B cell (primary cell): Measurements from ENCODE around the gene TFAP2E. TPM values are rescaled to one million over a fixed set of nuclear protein-coding genes. Genes with fewer than 3 reads are reported as not detected.

Source experiments
- ATAC-seq: fragments of 200-7000 bp; cut with Tn5 transposase; one replicate; pipeline ENCODE4 v1.10.0; 2021; ENCODE audit warnings: low read depth, mild to moderate bottlenecking, moderate number of reproducible peaks, moderate library complexity
- CTCF ChIA-PET: fragments of 350-600 bp; sonication (Branson Sonifier 250); formaldehyde crosslinking; loops from one replicate; lab custom pipeline; 2021; ENCODE audit warnings: antibody characterized with exemption, inconsistent platforms; lab: Charles Lee
- POLR2A ChIA-PET: fragments of 350-600 bp; sonication (Branson Sonifier 250); formaldehyde crosslinking; loops from one replicate; lab custom pipeline; 2021; ENCODE audit warnings: antibody characterized with exemption; lab: Charles Lee
- DNase-seq: peaks from one replicate; pipeline ENCODE4 v3.0.0; 2013
- H2AFZ ChIP-seq: 2 replicates; pipeline ENCODE4 v1.6.1; 2012; ENCODE audit warnings: mild to moderate bottlenecking, low read depth, low read length; ENCODE audit not compliant: insufficient read depth, poor library complexity, severe bottlenecking
- H3K27ac ChIP-seq, 2 donors: 1 replicate in 1 of 2; 2 replicates in 1 of 2; pipeline ENCODE4 v1.5.1; 2012 to 2013; ENCODE audit warnings: low read length in 2 of 2, mild to moderate bottlenecking in 2 of 2, moderate library complexity in 1 of 2
- H3K27me3 ChIP-seq, 4 experiments: fragments of 200-600 bp in 1 of 4; sonication (generic) in 1 of 4; replicated peaks in 1 of 4; 1 replicate in 2 of 4; 2 replicates in 2 of 4; pipeline versions ENCODE4 v1.6.1 to v1.7.0; 2013 to 2016; ENCODE audit warnings: low read length in 3 of 4, mild to moderate bottlenecking in 2 of 4, mixed read lengths in 1 of 4, moderate library complexity in 1 of 4; ENCODE audit not compliant: insufficient read depth in 4 of 4, control insufficient read depth in 3 of 4; ENCODE audit errors: control extremely low read depth in 1 of 4
- H3K36me3 ChIP-seq, 2 experiments: replicated peaks in 1 of 2; 1 replicate in 1 of 2; 2 replicates in 1 of 2; pipeline versions ENCODE4 v1.6.1 to v1.7.1; 2013; ENCODE audit warnings: low read length in 1 of 2; ENCODE audit not compliant: insufficient read depth in 2 of 2, control insufficient read depth in 1 of 2; ENCODE audit errors: control extremely low read depth in 1 of 2, extremely low read depth in 1 of 2
- H3K4me1 ChIP-seq, 2 donors: fragments of 200-600 bp in 1 of 2; sonication (generic) in 1 of 2; 1 replicate in 1 of 2; 2 replicates in 1 of 2; pipeline versions ENCODE4 v1.5.1 to v1.6.1; 2013 to 2017; ENCODE audit warnings: low read length in 2 of 2; ENCODE audit not compliant: control insufficient read depth in 2 of 2, insufficient read depth in 2 of 2
- H3K4me2 ChIP-seq: replicated peaks from 2 replicates; pipeline ENCODE3; 2012; ENCODE audit warnings: mild to moderate bottlenecking, low read depth, low read length; ENCODE audit not compliant: poor library complexity, severe bottlenecking
- H3K4me3 ChIP-seq, 5 experiments: fragments of 200-600 bp in 1 of 5; sonication (generic) in 1 of 5; 1 replicate in 3 of 5; 2 replicates in 2 of 5; pipeline versions ENCODE4 v1.5.1 to v1.7.0; 2011 to 2016; ENCODE audit warnings: low read length in 4 of 5, mild to moderate bottlenecking in 4 of 5, low read depth in 2 of 5, control low read depth in 1 of 5, moderate library complexity in 1 of 5; ENCODE audit not compliant: insufficient read depth in 1 of 5; ENCODE audit errors: control extremely low read depth in 1 of 5, extremely low read depth in 1 of 5
- H3K79me2 ChIP-seq: fragments of 200-600 bp; sonication (generic); one replicate; pipeline ENCODE4 v1.6.0; 2016; ENCODE audit warnings: low read length; ENCODE audit not compliant: control insufficient read depth, insufficient read depth
- H3K9ac ChIP-seq: fragments of 200-600 bp; sonication (generic); 2 replicates; pipeline ENCODE4 v1.6.1; 2017; ENCODE audit warnings: mild to moderate bottlenecking, low read length, moderate library complexity
- H3K9me3 ChIP-seq, 3 donors: one replicate each; pipeline versions ENCODE4 v1.6.1 to v1.7.1; 2013; ENCODE audit warnings: low read length in 2 of 3; ENCODE audit not compliant: control insufficient read depth in 2 of 3, insufficient read depth in 1 of 3; ENCODE audit errors: control extremely low read depth in 1 of 3
- H4K20me1 ChIP-seq: 2 replicates; pipeline ENCODE4 v1.6.0; 2012; ENCODE audit warnings: mild to moderate bottlenecking, low read length; ENCODE audit not compliant: insufficient read depth, control insufficient read depth, poor library complexity, severe bottlenecking
- H3K27ac Mint-ChIP-seq: one replicate; pipeline ENCODE4 v1.8.0; 2021; ENCODE audit warnings: mixed read lengths
- H3K27me3 Mint-ChIP-seq: one replicate; pipeline ENCODE4 v1.8.0; 2021; ENCODE audit warnings: mixed read lengths
- H3K4me1 Mint-ChIP-seq: one replicate; pipeline ENCODE4 v1.8.0; 2021; ENCODE audit warnings: mixed read lengths
- H3K4me3 Mint-ChIP-seq: one replicate; pipeline ENCODE4 v1.8.0; 2021; ENCODE audit warnings: mixed read lengths
- H3K9me3 Mint-ChIP-seq: one replicate; pipeline ENCODE4 v1.8.0; 2022; ENCODE audit warnings: mixed read lengths; ENCODE audit not compliant: insufficient read depth
- EZH2 ChIP-seq: IDR thresholded peaks from 2 replicates; pipeline ENCODE4 v1.6.1; 2012; ENCODE audit warnings: borderline replicate concordance, low read depth, mild to moderate bottlenecking, moderate library complexity, low read length; ENCODE audit not compliant: insufficient read depth, poor library complexity, severe bottlenecking
- WGBS: methylation state at CpG from one replicate; pipeline ENCODE4 v1.1.5; 2013; ENCODE audit warnings: missing lambda C conversion rate; ENCODE audit not compliant: insufficient coverage; 5-methylcytosine and 5-hydroxymethylcytosine counted together
- intact Hi-C: fragments of 100-400 bp; cut with micrococcal nuclease; formaldehyde crosslinking; loops from one replicate; pipeline ENCODE4 v1.10.0; 2022
- polyA plus RNA-seq: library from polyadenylated mRNA; depleted of rRNA; stranded (reverse); fragments of >200 nt; gene quantifications from 2 replicates; pipeline ENCODE4 v1.2.3, GENCODE V29; 2012
- total RNA-seq, 2 donors: library from RNA; stranded (reverse); fragments of 120-200 nt in 1 of 2; gene quantifications; 1 replicate in 1 of 2; 2 replicates in 1 of 2; pipeline versions ENCODE4 v1.2.3 to v1.2.4, GENCODE V29; 2013 to 2022
- TF ChIP-seq, protein P1 (sequence below): fragments of 200-600 bp; IDR thresholded peaks from one replicate; pipeline ENCODE4 v1.8.0; 2022; ENCODE audit warnings: antibody characterized with exemption, mild to moderate bottlenecking

Gene TFAP2E
- total and polyA plus RNA-seq, 2 donors (not counting 1 experiment from before 2014, with no cell fraction given) = 2.3 to 4.5 TPM

DNA sequence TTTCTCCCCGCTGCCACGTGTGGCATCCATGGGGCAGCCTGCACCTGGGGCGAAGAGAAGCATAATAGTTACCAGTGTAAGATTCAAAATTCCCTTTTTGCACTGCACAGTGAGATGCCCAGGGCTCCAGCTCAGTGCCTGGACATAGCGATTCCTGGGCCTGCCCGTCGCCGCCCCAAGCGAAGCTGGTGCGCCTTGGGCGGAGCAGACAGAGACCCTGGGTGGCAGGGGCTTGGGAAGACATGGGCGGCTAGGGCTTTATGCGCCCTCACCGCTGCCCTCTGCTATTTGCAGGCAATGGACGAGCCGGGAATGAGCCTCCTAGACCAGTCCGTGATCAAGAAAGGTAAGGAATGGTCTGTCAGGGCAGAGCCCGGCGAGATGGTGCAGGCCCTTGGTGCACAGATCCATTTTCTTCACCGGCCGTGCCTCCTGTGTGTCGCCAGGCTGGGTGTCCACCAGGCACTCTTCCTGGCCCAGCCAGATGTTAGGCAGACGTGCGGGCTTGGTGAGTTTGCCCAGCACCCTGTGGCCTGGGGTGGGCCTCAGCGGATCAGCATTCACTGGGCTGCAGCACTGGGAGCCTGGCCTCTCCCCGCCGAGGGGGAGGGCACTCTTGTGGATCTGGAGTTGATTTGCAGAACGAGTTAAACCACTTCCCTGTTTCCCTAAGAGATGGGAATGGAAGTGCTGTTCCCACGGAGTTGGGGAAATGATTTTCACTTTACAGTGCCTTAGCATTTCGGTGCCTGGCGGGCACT, 1.7 kb downstream of the TFAP2E start:
- H2AFZ ChIP-seq = no peak overlapping the region
- ChIA-PET CTCF (interaction anchor here (0.8 kb wide), 1 partner anchor 10 kb away, joined by 3 read pairs; no protein-coding TSS in a partner anchor), POLR2A (no interaction called here)
- no peak for ATAC-seq
- peaks cover 21 to 36% of the 10 kb centered on the region in 2 donors for H3K4me1 ChIP-seq
- no peak for DNase-seq
- WGBS = 95% methylated on average over 28 of the region's 30 CpGs
- no peak overlapping the region for H3K9ac ChIP-seq
- peaks cover 0 to 7% (median 0%) of the 10 kb centered on the region in 3 donors for H3K9me3 ChIP-seq
- peaks cover 26% of the 10 kb centered on the region for H3K27me3 Mint-ChIP-seq
- intact Hi-C loops = loop anchor here (5.0 kb wide), 1 partner anchor 67 kb away; the partner anchor contains the start of gene PSMB2
- no peak overlapping the region for H3K27ac Mint-ChIP-seq
- peaks cover 35% of the 10 kb centered on the region for H3K4me1 Mint-ChIP-seq
- H3K4me3 Mint-ChIP-seq = peak overlapping the region; percentile 90
- H3K9me3 Mint-ChIP-seq = no peaks in the 10 kb centered on the region
- no peak overlapping the region for H3K27ac ChIP-seq
- H3K4me3 ChIP-seq = no peak overlapping the region
- no peak for TF ChIP-seq EZH2
- TF ChIP-seq, protein P1, sequence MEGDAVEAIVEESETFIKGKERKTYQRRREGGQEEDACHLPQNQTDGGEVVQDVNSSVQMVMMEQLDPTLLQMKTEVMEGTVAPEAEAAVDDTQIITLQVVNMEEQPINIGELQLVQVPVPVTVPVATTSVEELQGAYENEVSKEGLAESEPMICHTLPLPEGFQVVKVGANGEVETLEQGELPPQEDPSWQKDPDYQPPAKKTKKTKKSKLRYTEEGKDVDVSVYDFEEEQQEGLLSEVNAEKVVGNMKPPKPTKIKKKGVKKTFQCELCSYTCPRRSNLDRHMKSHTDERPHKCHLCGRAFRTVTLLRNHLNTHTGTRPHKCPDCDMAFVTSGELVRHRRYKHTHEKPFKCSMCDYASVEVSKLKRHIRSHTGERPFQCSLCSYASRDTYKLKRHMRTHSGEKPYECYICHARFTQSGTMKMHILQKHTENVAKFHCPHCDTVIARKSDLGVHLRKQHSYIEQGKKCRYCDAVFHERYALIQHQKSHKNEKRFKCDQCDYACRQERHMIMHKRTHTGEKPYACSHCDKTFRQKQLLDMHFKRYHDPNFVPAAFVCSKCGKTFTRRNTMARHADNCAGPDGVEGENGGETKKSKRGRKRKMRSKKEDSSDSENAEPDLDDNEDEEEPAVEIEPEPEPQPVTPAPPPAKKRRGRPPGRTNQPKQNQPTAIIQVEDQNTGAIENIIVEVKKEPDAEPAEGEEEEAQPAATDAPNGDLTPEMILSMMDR = no peak
- H4K20me1 ChIP-seq = no peaks in the 10 kb centered on the region
- no peaks in the 10 kb centered on the region for H3K79me2 ChIP-seq
- no peaks in the 10 kb centered on the region for H3K36me3 ChIP-seq
- H3K27me3 ChIP-seq = peaks cover 0 to 21% (median 6%) of the 10 kb centered on the region in 4 experiments
- H3K4me2 ChIP-seq = no peak overlapping the region

DNA sequence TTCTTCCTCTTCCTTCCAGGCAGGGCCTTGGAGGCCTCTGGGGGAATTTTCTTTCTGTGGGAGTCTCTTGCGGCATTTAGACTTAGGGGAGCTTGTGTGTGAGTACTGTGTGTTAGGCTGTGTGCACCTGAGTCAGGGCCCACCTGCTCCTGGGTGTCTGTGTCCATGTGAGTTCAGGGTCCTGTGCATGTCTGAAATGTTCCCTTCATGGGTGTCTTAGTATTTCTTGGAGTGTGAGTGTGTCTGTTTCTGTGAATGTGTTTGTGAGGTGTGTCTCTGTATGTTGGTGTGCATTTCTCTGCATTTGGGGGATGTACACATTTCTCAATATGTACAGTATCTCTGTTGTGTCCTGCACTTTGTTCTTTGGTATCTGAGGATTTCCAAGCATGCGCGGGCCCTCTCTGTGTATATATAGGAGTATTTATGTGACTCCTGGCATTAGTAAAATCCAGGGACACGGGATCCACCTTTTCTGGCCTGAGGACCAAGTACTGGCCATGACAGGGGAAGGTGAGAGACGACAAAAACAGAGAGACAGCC, 2.4 kb downstream of the TFAP2E start:
- H3K4me1 Mint-ChIP-seq = peaks cover 36% of the 10 kb centered on the region
- H3K27ac ChIP-seq = no peak overlapping the region
- no peak overlapping the region for H3K27ac Mint-ChIP-seq
- H3K79me2 ChIP-seq = no peaks in the 10 kb centered on the region
- peaks cover 0 to 7% (median 0%) of the 10 kb centered on the region in 3 donors for H3K9me3 ChIP-seq
- no peaks in the 10 kb centered on the region for H3K9me3 Mint-ChIP-seq
- no peak overlapping the region for H3K4me2 ChIP-seq
- peaks cover 21 to 36% of the 10 kb centered on the region in 2 donors for H3K4me1 ChIP-seq
- H3K4me3 ChIP-seq = no peak overlapping the region
- H3K36me3 ChIP-seq = no peaks in the 10 kb centered on the region
- intact Hi-C loops = loop anchor here (5.0 kb wide), 1 partner anchor 67 kb away; the partner anchor contains the start of gene PSMB2
- no peak overlapping the region for H2AFZ ChIP-seq
- DNase-seq = no peak
- CTCF ChIA-PET = no interaction called here
- POLR2A ChIA-PET = no interaction called here
- no peak for ATAC-seq
- no peaks in the 10 kb centered on the region for H4K20me1 ChIP-seq
- TF ChIP-seq, protein P1 = no peak
- WGBS = 90% methylated on average over 4 of the region's 5 CpGs
- H3K9ac ChIP-seq = no peak overlapping the region
- peaks cover 0 to 21% (median 6%) of the 10 kb centered on the region in 4 experiments for H3K27me3 ChIP-seq
- H3K27me3 Mint-ChIP-seq = peaks cover 26% of the 10 kb centered on the region
- H3K4me3 Mint-ChIP-seq = peak overlapping the region; percentile 90
